Panc1 (cell line): ENCODE results near the gene ACTN3. TPM values are rescaled to one million over a fixed set of nuclear protein-coding genes. Genes with fewer than 3 reads are reported as not detected.

Source experiments
- ATAC-seq: fragments of 200-7000 bp; cut with Tn5 transposase; 2 replicates; pipeline ENCODE4 v1.9.1; 2020; ENCODE audit warnings: mild to moderate bottlenecking, moderate library complexity
- BruUV-seq: library from RNA; stranded (reverse); fragments of 400-500 nt; replicated peaks from 2 replicates; lab custom pipeline; 2021; lab: Mats Ljungman, UMichigan
- CTCF ChIA-PET: fragments of 300-600 bp; sonication (Branson Sonifier 250); formaldehyde crosslinking; loops from one replicate; lab custom pipeline; 2022; ENCODE audit warnings: antibody characterized with exemption; lab: Charles Lee
- POLR2A ChIA-PET: fragments of 300-600 bp; sonication (Branson Sonifier 250); formaldehyde crosslinking; loops from one replicate; lab custom pipeline; 2022; ENCODE audit warnings: antibody characterized with exemption; lab: Charles Lee
- DNase-seq: peaks from one replicate; pipeline ENCODE4 v3.0.0-alpha.2; 2010; ENCODE audit warnings: low read depth, low spot score
- H3K27ac ChIP-seq: 2 replicates; pipeline ENCODE4 v1.5.1; 2011; ENCODE audit warnings: mild to moderate bottlenecking, low read length, inconsistent platforms
- H3K27me3 ChIP-seq: fragments of 200-500 bp; sonication (Bioruptor generic); 2 replicates; pipeline ENCODE4 v1.6.0; 2014; ENCODE audit warnings: low read length, inconsistent platforms; ENCODE audit not compliant: control insufficient read depth, insufficient read depth
- H3K36me3 ChIP-seq: fragments of 200-500 bp; sonication (Bioruptor generic); 2 replicates; pipeline ENCODE4 v1.5.1; 2014; ENCODE audit warnings: inconsistent platforms, mild to moderate bottlenecking, low read length, moderate library complexity; ENCODE audit not compliant: control insufficient read depth, insufficient read depth
- H3K4me1 ChIP-seq: 2 replicates; pipeline ENCODE4 v1.5.1; 2011; ENCODE audit warnings: inconsistent platforms, mild to moderate bottlenecking, low read length, moderate library complexity; ENCODE audit not compliant: control insufficient read depth, insufficient read depth
- H3K4me3 ChIP-seq, 2 experiments: 2 replicates each; pipeline ENCODE4 v1.5.1; 2011 to 2012; ENCODE audit warnings: low read depth in 2 of 2, low read length in 2 of 2, mild to moderate bottlenecking in 2 of 2, inconsistent platforms in 1 of 2, moderate library complexity in 1 of 2
- H3K9me3 ChIP-seq: fragments of 200-500 bp; sonication (Bioruptor generic); 2 replicates; pipeline ENCODE4 v1.5.1; 2014; ENCODE audit warnings: low read depth, mild to moderate bottlenecking, inconsistent platforms, low read length, moderate library complexity; ENCODE audit not compliant: control insufficient read depth, insufficient read depth
- CTCF ChIP-seq: fragments of 450-650 bp; IDR thresholded peaks from 2 replicates; pipeline ENCODE4 v1.5.1; 2017; ENCODE audit warnings: mild to moderate bottlenecking
- POLR2AphosphoS5 ChIP-seq: IDR thresholded peaks from 2 replicates; pipeline ENCODE4 v1.6.1; 2012; ENCODE audit warnings: mild to moderate bottlenecking, low read depth, low read length, moderate library complexity
- REST ChIP-seq, 2 experiments: IDR thresholded peaks; 2 replicates each; pipeline ENCODE4 v1.6.1; 2011 to 2012; ENCODE audit warnings: low read depth in 2 of 2, control low read depth in 1 of 2, low read length in 1 of 2, mild to moderate bottlenecking in 1 of 2, moderate library complexity in 1 of 2; ENCODE audit not compliant: insufficient read depth in 1 of 2
- SIN3A ChIP-seq: IDR thresholded peaks from 2 replicates; pipeline ENCODE4 v1.6.1; 2012; ENCODE audit warnings: low read depth, mild to moderate bottlenecking, low read length, moderate library complexity, borderline replicate concordance; ENCODE audit not compliant: insufficient read depth
- TCF7L2 ChIP-seq: IDR thresholded peaks from 2 replicates; pipeline ENCODE4 v1.6.1; 2011; ENCODE audit warnings: mild to moderate bottlenecking, low read depth, low read length, inconsistent platforms
- in situ Hi-C: cut with HindIII; loops from 2 replicates; pipeline ENCODE4 v1.10.0; 2016; ENCODE audit warnings: low sequenced_read_pairs, low pct_unique_long_range_greater_than_20kb
- intact Hi-C: fragments of 100-400 bp; cut with micrococcal nuclease; formaldehyde crosslinking; loops from one replicate; pipeline ENCODE4 v1.10.0; 2022; ENCODE audit not compliant: unreplicated experiment
- total RNA-seq: library from RNA; stranded (reverse); gene quantifications from one replicate; pipeline ENCODE4 v1.2.1, GENCODE V29; 2021; ENCODE audit not compliant: unreplicated experiment

Gene ACTN3
- total RNA-seq, 1 experiment from 2014 or later, result 0.13 TPM

GRCh38 chr11:66559866-66560676 is 13.4 kb downstream of the ACTN3 start:
- no peak; the same call in 1 of the 2 replicates for ATAC-seq
- H3K36me3 ChIP-seq, result no peaks in the 10 kb centered on the region
- H3K27ac ChIP-seq, result no peak overlapping the region
- DNase-seq, result no peak
- no peak for TF ChIP-seq REST (IDR thresholded peaks at IDR 0.05; ENCODE audit: insufficient read depth in 1 of 2, low read depth in 2 of 2, low read length in 1 of 2)
- no peak for TF ChIP-seq POLR2AphosphoS5
- no peak for TF ChIP-seq SIN3A
- no peak for TF ChIP-seq TCF7L2
- TF ChIP-seq CTCF, result no peak
- H3K4me3 ChIP-seq, result no peak overlapping the region
- POLR2A ChIA-PET, result no interaction called here
- H3K9me3 ChIP-seq, result no peaks in the 10 kb centered on the region
- H3K4me1 ChIP-seq, result no peaks in the 10 kb centered on the region
- intact Hi-C loops, result no loop called here
- CTCF ChIA-PET, result no interaction called here
- in situ Hi-C loops, result no loop called here
- H3K27me3 ChIP-seq, result no peaks in the 10 kb centered on the region; the same call in 1 of the 2 replicates
- no TSS peak for BruUV-seq

- Histone ChIP-seq H3K27me3 (no peaks in the 10 kb centered on the region; the same call in 1 of the 2 replicates), H3K9me3 (no peaks in the 10 kb centered on the region), H3K27ac (no peak overlapping the region), H3K36me3 (no peaks in the 10 kb centered on the region), H3K4me3 (no peak overlapping the region), H3K4me1 (no peaks in the 10 kb centered on the region)
- ATAC-seq, result no peak
- BruUV-seq, result no TSS peak
- TF ChIP-seq POLR2AphosphoS5, result no peak
- TF ChIP-seq TCF7L2, result no peak
- TF ChIP-seq REST (IDR thresholded peaks at IDR 0.05; ENCODE audit: insufficient read depth in 1 of 2, low read depth in 2 of 2, low read length in 1 of 2), result no peak
- no peak for TF ChIP-seq SIN3A
- TF ChIP-seq CTCF, result no peak
- no peak for DNase-seq
- intact Hi-C loops (no loop called here), in situ Hi-C loops (no loop called here)
- ChIA-PET POLR2A (interaction anchor here (0.9 kb wide), 1 partner anchor 15 kb away, joined by 4 read pairs; the partner anchor contains the start of gene ZDHHC24), CTCF (no interaction called here)
These were observed 14.7 kb downstream of the ACTN3 start for GRCh38 chr11:66561178-66561974.
